TTC549 (cell line): Measurements from ENCODE around the gene RNF224.
"Not testable (repeated sequence)": the region's sequence is repeated elsewhere in the genome, so short reads cannot be mapped to it uniquely, and the experiment has no call there.

Source experiments
- FAIRE-seq: peaks from 2 replicates; lab custom pipeline; 2012; peaks lifted over from hg19 to GRCh38; lab: Jason Lieb, UNC

RNF224 gene

DNA sequence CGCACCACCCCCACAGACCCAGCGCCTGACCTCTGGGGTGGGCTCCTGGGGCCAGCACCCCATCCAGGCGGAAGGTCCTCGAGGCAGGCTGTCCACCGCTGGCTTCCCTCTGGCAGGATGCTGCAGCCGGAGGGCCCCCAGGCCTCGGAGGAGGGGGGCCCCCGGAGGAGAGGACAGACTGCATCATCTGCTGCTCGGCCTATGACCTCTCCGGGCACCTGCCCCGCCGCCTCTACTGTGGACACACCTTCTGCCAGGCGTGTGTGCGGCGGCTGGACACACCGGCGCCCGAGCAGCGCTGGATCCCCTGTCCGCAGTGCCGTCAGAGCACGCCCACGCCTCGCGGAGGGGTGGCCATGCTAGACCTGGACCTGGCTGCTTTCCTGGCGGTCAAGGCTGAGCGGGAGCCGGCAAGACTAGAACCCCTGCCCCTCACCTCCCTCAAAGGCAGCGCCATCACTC is 1.2 kb downstream of the RNF224 start:
- FAIRE-seq = no peak

DNA sequence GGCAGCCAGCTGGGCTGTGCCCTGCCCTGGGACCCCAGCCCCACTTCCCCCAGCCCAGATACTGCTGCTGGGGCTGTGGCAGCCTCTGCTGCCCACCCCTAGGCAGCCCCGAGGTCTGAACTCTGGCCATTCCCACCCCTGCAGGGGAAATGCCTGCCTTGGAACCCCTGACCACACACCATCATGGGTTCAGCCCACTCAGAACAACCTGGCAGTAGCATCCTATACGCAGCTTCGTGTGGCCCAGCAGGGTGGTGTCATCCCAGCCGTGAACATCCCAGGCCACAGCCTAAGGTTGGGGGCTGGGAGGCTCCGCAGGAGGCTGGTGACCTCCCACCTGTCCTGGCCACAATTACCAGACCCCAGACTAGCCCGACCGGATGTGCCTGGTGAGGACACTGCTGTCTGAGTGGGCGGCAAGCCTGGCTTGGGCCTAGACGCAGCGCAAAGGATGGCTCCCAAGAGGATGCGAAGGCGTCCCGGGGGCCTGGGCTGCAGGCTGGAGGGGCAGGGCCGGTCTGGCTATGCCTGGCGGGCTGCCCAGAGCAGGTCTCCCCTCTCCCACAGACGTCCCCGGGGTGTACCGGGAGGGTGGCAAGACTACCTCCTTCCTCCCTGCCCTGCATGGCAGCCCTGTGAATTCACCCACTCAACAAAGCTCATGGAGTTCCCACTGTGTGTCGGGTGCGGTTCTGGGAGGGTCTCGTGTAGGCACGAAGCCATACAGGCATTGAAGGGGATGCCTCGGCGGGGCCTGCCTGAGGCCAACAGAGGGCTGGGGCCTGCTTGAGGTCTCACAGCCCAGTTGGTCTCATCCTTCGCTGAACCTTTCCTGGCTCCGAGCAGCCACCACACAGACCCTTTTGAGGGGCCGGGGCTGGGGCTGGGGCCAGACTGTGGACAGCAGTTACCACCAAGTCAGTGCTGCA is 1.9 kb downstream of the RNF224 start:
- FAIRE-seq = no peak

DNA sequence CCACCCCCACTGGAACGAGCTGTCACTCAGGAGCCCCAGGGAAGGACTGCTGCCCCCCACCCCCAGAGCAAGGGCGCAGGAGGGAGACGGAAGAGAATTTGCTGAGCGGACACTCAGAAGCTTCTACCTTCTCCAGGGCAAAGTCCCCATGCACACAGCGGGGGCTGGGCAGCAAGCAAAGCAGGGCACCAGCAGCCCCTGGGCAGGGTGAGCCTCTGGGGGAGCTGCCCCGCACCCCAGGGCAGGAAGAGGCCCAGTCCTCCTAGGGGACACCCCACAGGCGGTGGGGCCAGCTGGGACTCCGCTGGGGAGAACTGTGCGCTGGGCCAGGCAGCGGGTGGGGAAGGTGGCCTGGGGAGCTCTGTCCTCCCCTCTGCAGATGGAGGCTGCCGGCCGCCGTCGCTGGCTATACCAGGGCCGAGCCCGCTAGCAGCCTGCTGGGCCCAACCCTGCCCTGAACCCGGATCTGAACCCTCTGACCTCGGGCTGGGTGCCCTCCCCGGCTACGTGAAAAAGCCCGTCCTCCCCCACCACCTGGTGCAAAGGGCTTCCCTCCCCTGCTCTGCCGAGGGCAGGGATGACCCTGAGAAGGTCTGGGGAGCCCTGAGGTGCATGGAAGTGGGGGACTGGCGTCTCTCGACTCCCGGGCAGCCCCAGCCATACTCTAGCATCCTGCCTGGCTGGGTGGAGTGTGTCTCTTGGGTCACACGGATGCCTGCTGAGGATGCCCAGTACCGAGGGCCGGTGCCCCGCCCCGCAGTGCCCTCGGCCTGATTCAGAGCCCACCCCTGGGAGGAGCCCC is 2.8 kb downstream of the RNF224 start:
- no peak for FAIRE-seq

DNA sequence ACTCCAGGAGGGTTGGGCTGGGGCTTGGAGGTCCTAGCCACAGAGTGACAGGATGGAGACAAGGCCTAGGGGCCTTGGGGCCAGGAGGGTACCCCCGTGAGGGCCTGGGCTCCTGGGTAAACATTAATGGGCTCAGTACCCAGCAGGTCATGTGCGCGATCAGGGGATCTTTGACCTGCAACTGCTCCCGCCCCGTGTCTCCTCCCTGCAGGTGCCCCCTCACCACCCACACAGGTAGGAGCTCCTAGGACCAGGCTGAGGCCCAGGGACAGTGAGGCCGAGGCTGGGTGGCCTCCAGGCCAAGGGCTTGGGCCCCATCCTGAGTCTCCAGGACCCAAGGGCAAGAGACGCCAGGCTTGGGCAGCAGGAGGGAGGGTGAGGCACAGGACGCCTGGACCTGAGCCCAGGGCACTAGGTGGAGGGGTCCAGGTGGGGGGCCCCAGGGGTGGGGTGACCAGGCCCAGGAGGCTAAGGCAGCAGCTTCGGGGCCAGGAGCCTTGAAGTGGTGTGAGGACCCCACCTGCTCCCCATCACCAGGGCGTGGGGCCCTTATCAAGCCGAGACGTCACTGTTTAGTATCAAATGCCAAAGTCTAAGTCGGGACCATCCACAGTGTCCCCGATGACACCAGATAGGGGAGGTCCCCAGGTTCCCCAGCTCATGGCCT is 3.5 kb downstream of the RNF224 start, which contains the start of gene SLC34A3:
Gene SLC34A3 (plus strand): TSS at position 197 of the 667 bp plus-strand sequence. CDS start 802 bp downstream, outside the sequence.
- FAIRE-seq = no peak

DNA sequence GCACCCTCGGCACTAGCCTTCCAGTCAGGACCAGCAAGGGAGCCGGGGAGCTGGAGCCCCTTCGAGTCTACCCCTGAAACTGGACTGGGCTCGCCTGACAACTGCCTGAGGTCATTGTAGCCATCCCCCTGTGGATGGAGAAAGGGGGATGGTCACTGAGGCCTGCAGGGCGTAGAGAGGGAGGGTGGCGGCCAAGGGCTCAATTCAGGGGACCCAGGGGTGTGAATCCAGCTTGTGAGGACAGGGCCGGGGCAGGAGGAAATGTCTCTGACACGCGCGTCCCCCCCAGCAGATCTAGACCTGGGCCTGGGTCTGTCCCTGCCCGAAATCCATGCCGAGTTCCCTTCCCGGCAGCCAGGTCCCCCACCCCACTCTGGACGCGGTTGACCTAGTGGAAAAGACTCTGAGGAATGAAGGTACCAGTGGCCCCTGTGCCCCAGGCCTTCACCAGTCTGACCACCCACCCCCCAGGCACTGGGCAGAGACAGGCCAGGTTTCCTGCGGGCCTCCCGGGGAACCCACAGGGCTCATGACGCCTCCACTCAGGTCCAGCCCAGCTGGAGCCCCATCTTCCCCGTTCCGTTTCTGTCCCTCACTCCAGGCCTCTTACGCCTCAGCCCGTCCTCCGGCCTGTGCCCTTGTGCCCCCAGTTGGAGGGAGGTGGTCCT is 4.2 kb downstream of the RNF224 start:
- no peak for FAIRE-seq

DNA sequence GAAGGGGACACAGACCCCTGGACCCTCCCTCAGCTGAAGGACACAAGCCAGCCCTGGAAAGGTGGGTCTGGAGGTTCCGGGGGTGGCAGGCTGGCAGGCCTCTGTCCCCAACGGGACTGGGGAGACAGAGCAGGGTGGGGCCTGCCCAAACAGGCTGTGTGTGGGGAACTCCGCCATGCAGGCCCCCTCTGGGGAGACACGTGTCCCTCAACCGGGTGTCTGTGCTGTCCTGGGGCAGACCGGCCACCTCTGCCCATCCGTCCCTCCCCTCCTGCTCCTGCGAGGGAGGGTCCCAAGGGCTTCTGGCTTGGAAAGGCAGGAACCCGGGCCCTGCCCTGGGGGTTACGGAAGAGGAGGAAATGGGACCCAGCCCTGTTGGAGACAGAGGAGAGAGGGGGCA is 4.8 kb downstream of the RNF224 start:
- no peak for FAIRE-seq

DNA sequence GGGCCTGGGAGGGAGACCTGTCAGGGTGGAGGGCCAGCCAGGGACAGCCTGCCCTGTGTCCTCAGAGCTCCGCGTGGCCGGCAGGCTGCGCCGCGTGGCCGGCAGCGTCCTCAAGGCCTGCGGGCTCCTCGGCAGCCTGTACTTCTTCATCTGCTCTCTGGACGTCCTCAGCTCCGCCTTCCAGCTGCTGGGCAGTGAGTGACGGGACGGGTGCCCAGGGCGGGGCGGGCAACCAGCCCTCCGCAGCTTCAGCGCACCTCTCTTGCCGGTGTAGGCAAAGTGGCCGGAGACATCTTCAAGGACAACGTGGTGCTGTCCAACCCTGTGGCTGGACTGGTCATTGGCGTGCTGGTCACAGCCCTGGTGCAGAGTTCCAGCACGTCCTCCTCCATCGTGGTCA is 5.2 kb downstream of the RNF224 start:
- no peak for FAIRE-seq

DNA sequence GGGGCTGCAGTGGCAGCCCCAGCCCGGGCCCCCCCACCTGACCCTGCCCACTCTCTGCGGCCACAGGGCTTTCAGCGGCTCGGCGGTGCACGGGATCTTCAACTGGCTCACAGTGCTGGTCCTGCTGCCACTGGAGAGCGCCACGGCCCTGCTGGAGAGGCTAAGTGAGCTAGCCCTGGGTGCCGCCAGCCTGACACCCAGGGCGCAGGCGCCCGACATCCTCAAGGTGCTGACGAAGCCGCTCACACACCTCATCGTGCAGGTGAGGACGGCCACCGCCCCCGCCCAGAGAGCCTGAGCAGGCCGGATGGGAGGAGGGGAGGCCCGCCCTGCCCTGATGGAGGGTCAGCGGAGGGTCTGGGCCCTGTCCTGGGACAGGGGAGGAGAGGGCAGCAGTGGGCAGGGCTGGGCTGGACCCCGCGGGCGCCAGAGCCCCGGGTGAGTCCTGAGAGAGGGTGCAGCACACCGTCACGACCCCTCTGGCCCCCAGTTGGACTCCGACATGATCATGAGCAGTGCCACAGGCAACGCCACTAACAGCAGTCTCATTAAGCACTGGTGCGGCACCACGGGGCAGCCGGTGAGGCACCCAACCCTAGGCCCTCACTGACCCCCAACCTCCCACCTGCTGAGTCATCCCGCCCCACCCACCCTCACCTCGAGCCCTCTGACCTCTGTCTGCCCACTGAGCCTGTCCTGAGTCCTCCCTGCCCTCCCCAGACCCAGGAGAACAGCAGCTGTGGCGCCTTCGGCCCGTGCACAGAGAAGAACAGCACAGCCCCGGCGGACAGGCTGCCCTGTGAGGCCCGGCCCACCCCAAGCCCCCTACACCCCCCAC is 6.1 kb downstream of the RNF224 start:
- no peak for FAIRE-seq

DNA sequence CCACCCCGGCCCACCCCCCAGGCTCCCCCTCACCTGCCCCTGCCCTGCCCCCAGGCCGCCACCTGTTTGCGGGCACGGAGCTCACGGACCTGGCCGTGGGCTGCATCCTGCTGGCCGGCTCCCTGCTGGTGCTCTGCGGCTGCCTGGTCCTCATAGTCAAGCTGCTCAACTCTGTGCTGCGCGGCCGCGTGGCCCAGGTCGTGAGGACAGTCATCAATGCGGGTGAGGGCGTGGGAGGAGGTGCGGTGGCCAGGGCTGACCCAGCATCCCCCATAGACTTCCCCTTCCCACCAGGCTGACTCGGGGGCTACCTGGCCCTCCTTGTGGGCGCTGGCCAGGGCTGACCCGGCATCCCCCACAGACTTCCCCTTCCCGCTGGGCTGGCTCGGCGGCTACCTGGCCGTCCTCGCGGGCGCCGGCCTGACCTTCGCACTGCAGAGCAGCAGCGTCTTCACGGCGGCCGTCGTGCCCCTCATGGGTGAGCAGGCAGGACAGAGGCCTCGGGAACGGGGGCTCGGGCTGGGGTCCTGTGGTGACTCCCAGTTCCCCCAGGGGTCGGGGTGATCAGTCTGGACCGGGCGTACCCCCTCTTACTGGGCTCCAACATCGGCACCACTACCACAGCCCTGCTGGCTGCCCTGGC is 6.9 kb downstream of the RNF224 start:
- FAIRE-seq = no peak

DNA sequence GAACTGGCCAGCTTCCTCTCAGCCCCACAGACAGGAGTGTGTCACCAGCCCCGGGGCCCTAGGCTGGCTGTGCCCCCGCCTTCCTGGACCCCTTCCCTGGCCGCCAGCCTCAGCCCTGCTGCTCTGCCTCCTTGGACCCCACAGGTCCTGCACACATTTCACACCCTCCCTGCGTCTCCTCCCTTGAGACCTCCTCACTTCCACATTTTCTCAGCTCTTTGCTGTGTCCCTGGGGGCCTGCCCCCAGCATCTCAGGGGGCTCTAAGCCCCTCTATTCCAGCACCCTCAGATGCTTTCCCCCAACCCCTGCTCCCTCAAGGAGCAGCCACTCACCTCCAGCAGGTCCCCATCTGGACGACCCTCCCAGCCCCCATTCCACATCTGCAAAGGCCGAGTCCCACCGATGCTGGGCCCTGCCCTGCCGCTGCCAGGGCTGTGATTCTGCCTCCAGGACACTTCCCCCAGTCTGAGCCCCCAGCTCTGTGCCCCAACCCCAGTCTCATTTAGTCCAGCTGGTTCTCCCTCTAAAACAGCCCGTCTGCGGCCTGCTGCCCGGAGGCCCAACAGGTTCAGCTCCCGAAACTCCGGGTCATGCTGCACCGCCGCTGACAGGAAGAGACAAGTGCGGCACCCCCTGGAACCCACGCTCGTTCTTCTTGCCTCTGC is 7.6 kb downstream of the RNF224 start:
- no peak for FAIRE-seq

DNA sequence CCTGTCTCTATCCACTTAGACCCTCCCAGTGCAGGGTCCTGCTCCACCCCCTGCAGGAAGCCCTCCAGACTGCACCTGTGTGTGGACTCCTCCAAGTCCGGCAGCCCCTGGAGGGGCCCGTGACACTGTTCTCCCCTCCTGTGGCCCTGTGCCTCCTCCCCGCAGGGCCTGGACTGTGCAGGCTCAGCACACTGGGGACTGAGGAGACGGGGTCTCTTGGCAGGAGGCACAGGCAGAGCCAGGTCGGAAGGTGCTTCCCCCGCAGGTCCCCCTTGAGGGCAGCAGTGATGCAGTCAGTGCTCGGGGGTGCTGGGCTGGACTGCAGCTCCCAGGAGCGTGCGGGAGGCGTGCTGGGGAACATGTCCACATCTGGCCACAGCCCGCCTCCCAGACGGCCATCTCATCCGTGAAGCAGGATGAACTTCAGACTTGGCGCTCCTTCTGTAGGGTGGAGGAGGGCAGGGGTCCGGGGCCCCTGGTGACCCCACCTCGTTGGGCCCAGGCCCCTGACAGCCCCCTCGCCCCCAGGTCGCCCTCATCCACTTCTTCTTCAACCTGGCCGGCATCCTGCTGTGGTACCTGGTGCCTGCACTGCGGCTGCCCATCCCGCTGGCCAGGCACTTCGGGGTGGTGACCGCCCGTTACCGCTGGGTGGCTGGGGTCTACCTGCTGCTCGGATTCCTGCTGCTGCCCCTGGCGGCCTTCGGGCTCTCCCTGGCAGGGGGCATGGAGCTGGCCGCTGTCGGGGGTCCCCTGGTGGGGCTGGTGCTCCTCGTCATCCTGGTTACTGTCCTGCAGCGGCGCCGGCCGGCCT is 8.3 kb downstream of the RNF224 start:
- FAIRE-seq = no peak

DNA sequence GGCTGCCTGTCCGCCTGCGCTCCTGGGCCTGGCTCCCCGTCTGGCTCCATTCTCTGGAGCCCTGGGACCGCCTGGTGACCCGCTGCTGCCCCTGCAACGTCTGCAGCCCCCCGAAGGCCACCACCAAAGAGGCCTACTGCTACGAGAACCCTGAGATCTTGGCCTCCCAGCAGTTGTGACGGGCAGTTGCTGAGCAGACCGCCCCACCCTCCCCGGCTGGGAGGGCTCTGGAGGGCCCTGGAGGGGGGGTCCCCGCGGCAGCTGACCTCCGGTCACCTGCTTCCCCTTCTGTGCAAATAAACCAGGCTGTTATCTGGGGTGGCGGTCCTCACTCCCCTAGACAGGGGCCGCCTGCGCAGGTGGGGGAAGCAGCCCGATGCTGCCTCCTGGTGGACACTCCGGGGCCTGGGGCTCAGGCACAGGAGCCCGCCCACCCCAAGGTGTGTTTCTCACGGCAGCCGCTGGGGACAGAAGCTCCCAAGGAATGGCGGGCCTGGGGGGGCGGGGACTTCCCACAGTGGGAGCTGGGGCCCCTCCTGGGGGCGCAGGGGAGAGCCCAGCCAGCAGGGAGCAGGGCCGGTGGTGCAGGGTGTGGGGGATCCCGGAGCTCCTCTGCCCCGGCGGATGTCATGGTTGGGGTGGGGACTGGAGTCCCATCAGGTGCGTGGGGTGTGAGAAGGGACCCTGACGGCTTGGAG is 9.1 kb downstream of the RNF224 start:
- no peak for FAIRE-seq

DNA sequence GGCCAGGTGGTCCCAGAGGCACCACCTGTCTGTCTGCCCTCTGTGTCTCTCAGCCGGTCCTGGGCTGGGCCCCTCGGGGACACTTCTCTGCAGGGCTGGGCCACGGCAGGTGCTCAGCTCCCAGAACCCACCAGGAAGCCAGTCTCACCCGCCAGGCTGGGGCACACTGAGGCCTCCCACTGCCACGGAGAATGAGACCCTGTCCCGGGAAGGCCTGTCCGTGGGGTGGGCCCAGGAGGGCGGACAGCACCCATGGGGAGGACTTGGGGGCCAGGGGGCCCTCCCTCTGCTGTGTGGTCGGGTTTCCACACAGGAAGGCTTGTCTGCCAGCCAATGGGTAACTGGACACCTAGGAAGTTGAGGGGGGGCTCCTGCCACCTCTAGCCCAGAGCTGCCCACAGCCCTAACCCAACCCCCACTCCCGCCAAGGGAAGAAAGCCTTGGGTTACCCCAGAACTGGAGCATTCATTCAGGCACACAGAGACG is 9.7 kb downstream of the RNF224 start:
- no peak for FAIRE-seq

DNA sequence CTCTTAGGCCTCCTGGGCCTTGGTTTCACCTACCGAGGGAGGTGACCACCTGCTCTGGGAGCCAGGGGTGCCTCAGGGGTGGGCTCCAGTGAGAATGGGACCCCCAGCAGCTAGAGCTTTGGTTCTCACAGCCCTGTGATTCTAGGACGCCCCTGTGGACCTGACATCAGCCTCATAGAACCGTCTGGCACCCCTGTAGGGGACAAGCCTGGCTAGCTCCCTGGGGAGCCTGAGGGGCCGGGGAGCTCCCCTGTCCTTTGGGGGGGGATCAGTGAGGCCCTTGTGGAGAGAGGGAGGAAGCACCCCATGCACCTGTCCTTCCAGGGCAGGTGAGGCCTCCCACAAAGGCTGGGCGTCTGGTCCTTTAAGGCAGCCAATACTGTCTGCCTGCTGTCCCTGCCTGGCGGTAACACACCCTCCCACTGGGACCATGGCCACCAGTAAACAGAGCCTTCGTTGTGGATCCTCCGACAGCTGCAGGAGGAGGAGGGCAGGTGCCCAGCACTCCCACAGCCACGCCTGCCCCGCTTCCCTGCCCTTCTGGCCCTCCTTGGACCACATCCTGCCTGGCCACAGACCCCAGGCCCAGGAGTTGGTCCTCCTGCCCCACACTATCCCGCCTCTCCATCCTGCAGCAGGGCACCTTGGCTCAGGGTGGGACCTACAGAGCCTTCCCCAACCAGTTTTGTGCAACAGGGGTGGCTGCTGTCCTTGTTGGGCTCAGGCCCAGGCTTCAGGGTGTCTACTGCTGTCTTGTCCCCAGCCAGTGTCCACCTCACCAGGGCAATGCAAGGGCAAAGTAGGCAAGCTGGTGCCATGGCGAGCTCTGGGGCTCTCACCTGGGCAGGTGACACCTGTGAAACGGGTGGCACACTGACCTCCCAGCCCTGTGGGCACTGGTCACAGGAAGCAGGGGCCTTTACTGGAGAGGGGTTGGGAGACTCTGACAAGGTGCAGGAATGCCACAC is 10.7 kb downstream of the RNF224 start:
- FAIRE-seq = no peak

DNA sequence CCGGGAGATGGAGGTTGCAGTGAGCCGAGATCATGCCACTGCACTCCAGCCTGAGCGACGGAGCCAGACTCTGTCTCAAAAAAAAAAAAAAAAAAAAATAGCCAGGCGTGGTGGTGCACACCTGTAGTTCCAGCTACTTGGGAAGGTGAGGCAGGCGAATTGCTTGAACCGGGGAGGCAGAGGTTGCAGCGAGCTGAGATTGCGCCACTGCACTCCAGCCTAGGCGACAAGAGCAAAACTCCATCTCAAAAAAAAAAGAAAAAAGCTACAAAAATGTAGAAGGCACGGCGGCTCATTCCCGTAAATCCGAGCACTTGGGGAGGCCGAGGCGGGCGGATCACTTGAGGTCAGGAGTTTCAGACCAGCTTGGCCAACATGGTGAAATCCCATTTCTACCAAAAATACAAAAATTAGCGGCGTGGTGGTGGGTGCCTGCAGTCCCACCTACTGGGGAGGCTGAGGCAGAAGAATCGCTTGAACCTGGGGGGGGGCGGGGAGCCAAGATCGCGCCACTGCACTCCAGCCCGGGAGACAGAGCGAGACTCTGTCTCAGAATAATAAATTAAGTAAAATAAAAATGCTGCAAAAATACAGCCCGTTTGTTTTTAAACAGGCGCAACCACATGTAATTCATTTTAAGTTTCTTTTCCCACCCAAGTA is 12.4 kb downstream of the RNF224 start:
- not testable (repeated sequence) for FAIRE-seq

DNA sequence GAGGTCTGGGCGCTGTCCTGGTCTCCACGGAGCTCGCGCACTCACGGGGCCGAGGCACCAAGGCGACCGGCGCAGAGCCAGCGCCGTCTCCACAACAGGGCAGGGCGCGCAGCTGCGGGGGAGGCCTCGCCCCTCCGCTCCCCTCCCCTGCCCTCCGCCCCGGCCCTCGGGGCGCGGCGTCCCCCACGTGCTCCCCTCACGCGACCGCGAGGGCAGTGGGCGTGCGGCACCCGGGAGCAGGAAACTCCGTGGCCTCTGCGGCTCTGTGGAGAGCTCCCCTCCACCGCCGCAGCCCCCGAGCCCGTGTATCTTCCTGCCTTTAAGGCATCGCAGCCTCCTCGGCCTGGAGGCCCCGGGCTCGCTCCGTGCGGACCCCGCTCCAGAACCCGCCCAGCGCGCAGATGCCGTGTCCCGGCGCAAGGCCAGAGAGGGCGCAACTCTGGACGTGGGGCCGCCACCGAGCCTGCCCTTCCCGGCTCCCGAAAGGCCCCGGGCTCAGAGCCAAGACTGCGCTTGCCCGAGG is 13.1 kb downstream of the RNF224 start:
- FAIRE-seq = no peak
